LNCAP (cell line): ENCODE measurements around the gene BOLA1.

Source experiments
- CTCF ChIP-seq: fragments of 450-650 bp; IDR thresholded peaks from 2 replicates; pipeline ENCODE4 v1.5.1; 2017; ENCODE audit warnings: mild to moderate bottlenecking

Gene BOLA1

GRCh38 chr1:149917571-149918144 is 18.3 kb downstream of the BOLA1 start, which contains the start of gene SV2A:
Gene SV2A, minus strand, starts transcription at chr1:149917844. Its CDS starts 4,004 bp downstream, at chr1:149913840.
- TF ChIP-seq CTCF: no peak

GRCh38 chr1:149923626-149924025 is 24.3 kb downstream of the BOLA1 start:
- no peak for TF ChIP-seq CTCF

- no peak for TF ChIP-seq CTCF
Measured at GRCh38 chr1:149925345-149925744, 26.0 kb downstream of the BOLA1 start.

GRCh38 chr1:149925751-149926150 is 26.4 kb downstream of the BOLA1 start:
- no peak for TF ChIP-seq CTCF

GRCh38 chr1:149926296-149926695 is 26.9 kb downstream of the BOLA1 start:
- TF ChIP-seq CTCF: no peak

- TF ChIP-seq CTCF: no peak
Measured at GRCh38 chr1:149927056-149927562, 27.7 kb downstream of the BOLA1 start.

GRCh38 chr1:149927563-149928400 is 28.4 kb downstream of the BOLA1 start, which contains the start of gene SF3B4:
Gene SF3B4, minus strand, starts transcription at chr1:149927803. Its CDS starts 44 bp downstream, at chr1:149927759.
- TF ChIP-seq CTCF: no peak
